Stimulated activated CD8-positive, alpha-beta memory T cell treated with anti-CD3 and anti-CD28 coated beads, Interleukin-12 subunit alpha, Interleukin-12 subunit beta, amount 100 ng/mL, for 24 hours (primary cell): ENCODE measurements around the gene RGPD5.
"Not testable (repeated sequence)": the region's sequence is repeated elsewhere in the genome, so short reads cannot be mapped to it uniquely, and the experiment has no call there.

Experiments used
- DNase-seq: peaks from one replicate; pipeline ENCODE4 v3.0.0-alpha.2; 2020; ENCODE audit errors: extremely low read depth

The RGPD5 gene

GRCh38 chr2:109794074-109794737 lies at the start of gene RGPD5:
Gene RGPD5 (plus strand): TSS chr2:109794305. CDS start chr2:109794466, 161 bp downstream.
- DNase-seq: not testable (repeated sequence)

GRCh38 chr2:109751572-109751971 lies 42.5 kb upstream of the RGPD5 start:
- DNase-seq: not testable (repeated sequence)

GRCh38 chr2:109757163-109757824 lies 36.8 kb upstream of the RGPD5 start:
- DNase-seq: not testable (repeated sequence)

- DNase-seq: not testable (repeated sequence)
These were observed 33.7 kb upstream of the RGPD5 start for GRCh38 chr2:109760265-109761042.

GRCh38 chr2:109761043-109761454 lies 33.1 kb upstream of the RGPD5 start:
- DNase-seq: not testable (repeated sequence)

- DNase-seq: not testable (repeated sequence)
These were observed 32.1 kb upstream of the RGPD5 start for GRCh38 chr2:109761976-109762375.

- not testable (repeated sequence) for DNase-seq
These were observed 28.0 kb upstream of the RGPD5 start for GRCh38 chr2:109766074-109766473.

GRCh38 chr2:109766886-109767578 lies 27.1 kb upstream of the RGPD5 start:
- not testable (repeated sequence) for DNase-seq

GRCh38 chr2:109768934-109769333 lies 25.2 kb upstream of the RGPD5 start:
- DNase-seq: not testable (repeated sequence)

- not testable (repeated sequence) for DNase-seq
These were observed 15.0 kb upstream of the RGPD5 start for GRCh38 chr2:109779118-109779517.

GRCh38 chr2:109781147-109781816 lies 12.8 kb upstream of the RGPD5 start:
- DNase-seq: not testable (repeated sequence)

GRCh38 chr2:109782446-109782993 lies 11.6 kb upstream of the RGPD5 start:
- DNase-seq: not testable (repeated sequence)

- DNase-seq: not testable (repeated sequence)
These were observed 2.4 kb upstream of the RGPD5 start for GRCh38 chr2:109791530-109792279.

GRCh38 chr2:109792659-109793058 lies 1.4 kb upstream of the RGPD5 start:
- not testable (repeated sequence) for DNase-seq

- DNase-seq: not testable (repeated sequence)
These were observed 77.1 kb downstream of the RGPD5 start for GRCh38 chr2:109871129-109871751.

- not testable (repeated sequence) for DNase-seq
These were observed 82.5 kb downstream of the RGPD5 start for GRCh38 chr2:109876625-109877024.

GRCh38 chr2:109882112-109882511 lies 88.0 kb downstream of the RGPD5 start:
- not testable (repeated sequence) for DNase-seq

GRCh38 chr2:109888414-109888813 lies 94.3 kb downstream of the RGPD5 start:
- not testable (repeated sequence) for DNase-seq

- DNase-seq: not testable (repeated sequence)
These were observed 95.8 kb downstream of the RGPD5 start for GRCh38 chr2:109889909-109890308.

GRCh38 chr2:109891024-109891423 lies 96.9 kb downstream of the RGPD5 start:
- DNase-seq: not testable (repeated sequence)
